Melanocyte of skin (primary cell): ENCODE results near the gene ARMCX5. TPM values are rescaled to one million over a fixed set of nuclear protein-coding genes. Genes with fewer than 3 reads are reported as not detected.

Experiments used
- total RNA-seq, 2 donors: library from RNA; depleted of rRNA; stranded (reverse); fragments of >200 nt; gene quantifications; 2 replicates each; pipeline ENCODE4 v1.2.3, GENCODE V29; 2012

ARMCX5 gene
- total RNA-seq, result 10 to 100 TPM; 18.6 to 34.0 TPM

GRCh38 chrX:102599084-102599950 lies at the start of gene ARMCX5:
Gene ARMCX5 (plus strand): TSS chrX:102599515. CDS start chrX:102602142, 2,627 bp downstream.

DNA sequence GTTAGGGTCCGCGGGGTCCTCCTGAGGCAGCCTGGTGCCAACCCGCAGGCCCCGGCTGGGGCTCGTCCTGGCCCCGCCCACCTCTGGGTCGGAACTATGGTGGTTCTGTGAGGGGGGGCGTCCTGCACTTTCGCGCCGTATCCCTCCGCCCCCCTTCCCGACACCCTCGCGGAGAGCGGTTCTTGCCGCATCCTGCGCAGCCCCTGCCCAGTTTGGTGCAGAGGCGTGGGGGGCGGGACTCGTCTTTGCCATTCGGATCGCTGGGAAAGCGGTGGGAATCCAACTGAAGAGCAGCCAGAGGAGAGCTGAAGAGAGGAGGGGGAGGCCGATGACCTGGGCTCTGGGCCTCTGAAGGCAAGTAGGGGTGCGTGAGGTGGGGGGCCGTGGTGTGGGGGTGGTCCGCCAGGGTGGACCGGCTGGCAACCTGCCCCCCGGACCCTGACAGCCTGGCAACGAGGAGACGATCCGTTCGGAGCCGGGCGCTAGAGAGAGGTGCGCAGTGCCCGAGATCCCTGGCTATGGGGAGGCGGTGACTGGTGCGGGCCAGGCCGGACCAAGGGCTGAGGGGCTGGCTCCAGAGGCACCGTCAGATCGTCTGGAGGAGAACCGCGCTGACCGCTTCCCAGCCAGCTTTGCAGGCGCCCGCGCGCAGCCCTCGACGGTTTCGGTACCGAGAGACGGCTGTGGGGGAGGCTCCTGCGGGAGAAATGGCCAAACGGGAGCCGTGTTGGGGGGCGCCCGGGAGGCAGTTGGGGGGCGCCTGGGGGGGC lies 52.1 kb downstream of the ARMCX5 start, which contains the start of gene GPRASP1:
TSS of gene GPRASP1 (plus strand) at position 242 of the 770 bp plus-strand sequence. CDS start 2,431 bp downstream, outside the sequence.

Other genes starting within 250 kb of the ARMCX5 start
- not detected for gene NXF2B, start 159.5 kb upstream of the ARMCX5 start, total RNA-seq
- not detected for gene TCP11X2, start 127.7 kb upstream of the ARMCX5 start, total RNA-seq
- 1 to 10 TPM; 5.0 to 7.2 TPM for gene TMSB15A, start 82.8 kb upstream of the ARMCX5 start, total RNA-seq
- 1 to 10 TPM; 1.0 to 1.3 TPM for gene GPRASP1, start 52.0 kb downstream of the ARMCX5 start, total RNA-seq
- gene GPRASP2, start 112.9 kb downstream of the ARMCX5 start, total RNA-seq, result 10 to 100 TPM in 1 of 2 donors, 1 to 10 TPM in 1; 7.9 to 10.7 TPM
- 1 to 10 TPM; 2.8 to 3.0 TPM for gene GPRASP3, start 121.2 kb downstream of the ARMCX5 start, total RNA-seq